A549 treated with CpdA at 1 μM for 4 hours (cell line): ENCODE measurements around the gene KPNA1. TPM values are rescaled to one million over a fixed set of nuclear protein-coding genes. Genes with fewer than 3 reads are reported as not detected.

Source experiments
- total RNA-seq: library from RNA; stranded (reverse); fragments of 200-300 nt; extraction: Qiagen RNA extraction; gene quantifications from 5 replicates; pipeline ENCODE4 v1.2.3, GENCODE V29; 2022; ENCODE audit warnings: low read depth

The KPNA1 gene
- 57.8 to 72.4 TPM (median 61.4 TPM) in 5 replicates for total RNA-seq

DNA sequence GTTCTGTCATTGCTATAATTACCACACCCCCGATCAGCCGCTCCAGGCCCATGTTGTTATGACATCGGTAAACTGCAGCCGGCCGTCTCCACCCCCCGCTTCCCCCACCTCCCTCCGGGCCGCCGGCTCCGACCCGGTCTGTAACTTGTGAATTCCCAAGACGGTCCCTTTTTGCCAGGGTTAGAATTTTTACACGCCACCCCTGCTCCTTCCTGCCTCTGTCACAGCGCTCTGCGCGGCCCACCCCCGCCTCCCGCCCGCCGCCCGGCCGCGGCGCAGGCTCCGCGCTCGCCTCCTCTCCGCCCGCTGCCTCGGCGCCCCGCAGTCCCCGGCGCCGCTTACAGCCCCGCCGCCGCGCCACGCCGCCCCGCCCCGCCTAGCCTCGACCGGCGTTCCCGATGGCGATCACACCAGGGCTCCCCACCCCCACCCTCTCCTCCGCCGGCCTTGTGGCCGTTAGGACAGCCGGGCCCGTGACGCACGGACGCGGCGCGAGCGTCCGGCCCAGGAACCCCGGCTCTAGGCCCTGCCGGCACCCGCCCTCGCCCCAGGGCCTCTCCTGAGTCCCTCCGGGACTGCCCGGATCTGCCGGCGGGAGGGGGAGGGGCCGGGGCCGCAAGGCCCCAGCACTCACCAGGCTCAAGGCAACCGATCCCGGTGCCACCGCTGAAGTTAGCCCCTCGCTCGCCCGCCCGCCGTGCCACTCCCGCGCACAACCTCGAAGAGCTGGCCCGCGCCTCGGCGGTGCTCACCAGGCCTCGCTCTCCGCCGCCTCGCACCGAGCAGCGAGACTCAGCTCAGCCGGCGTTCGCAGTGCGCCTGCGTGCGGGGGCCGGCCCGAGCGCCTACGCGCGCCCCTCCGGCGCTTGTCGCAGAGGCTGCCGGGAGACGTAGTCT, at the start of gene KPNA1:
Gene KPNA1, minus strand, starts transcription at position 817 of the 897 bp plus-strand sequence. CDS start 18,374 bp downstream, outside the sequence.

GRCh38 chr3:122564155-122564912, 49.6 kb upstream of the KPNA1 start, which contains the start of the genes DTX3L and PARP9:
Gene DTX3L, plus strand, starts transcription at chr3:122564338. Its CDS starts 89 bp downstream, at chr3:122564427.
Gene PARP9, minus strand, starts transcription at chr3:122564300. Its CDS starts 4,680 bp downstream, at chr3:122559620.

DNA sequence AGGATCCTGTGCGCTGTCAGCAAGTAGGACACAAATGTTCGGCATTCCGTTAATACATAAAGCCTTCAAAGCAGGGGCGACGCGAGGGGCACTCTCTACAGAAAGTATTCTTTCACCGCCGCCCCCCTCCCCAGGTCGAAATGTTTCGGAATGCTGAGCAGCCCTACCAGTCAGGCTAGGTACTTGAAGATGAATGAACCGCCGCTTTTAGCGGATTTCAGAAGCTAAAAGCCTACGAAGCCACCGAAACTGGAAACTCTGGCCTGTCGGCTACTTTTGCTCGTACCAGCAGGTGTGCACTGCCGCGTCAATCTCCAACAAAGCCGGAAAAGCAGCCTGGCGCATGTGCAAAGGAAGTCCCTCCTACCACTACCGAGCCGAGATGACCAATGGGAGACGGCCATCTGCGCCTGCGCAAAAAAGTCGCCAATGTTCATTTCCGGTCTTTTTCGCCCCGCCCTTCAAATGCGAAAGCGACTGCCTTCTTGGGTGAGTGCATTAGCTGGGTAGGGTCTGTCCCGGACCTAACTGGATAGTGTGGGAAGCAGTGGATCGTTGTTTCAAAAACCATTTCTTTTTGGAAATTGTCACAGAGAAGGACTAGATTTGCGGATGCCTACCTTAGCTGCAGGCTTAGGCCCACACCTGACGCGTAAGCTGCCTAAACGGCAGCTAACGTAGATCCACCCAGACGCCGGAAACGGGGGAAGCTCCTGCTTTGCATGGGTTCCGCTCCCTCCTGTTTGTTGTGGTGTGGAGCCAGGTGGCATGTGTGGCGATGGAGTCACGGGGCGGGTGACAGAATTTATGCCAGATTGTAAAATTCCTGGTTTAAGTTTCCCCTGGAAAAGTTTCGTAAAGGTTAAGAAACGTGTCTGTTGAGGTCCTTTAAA, 98.7 kb downstream of the KPNA1 start, which contains the start of gene WDR5B:
Gene WDR5B, minus strand, starts transcription at position 301 of the 893 bp plus-strand sequence. CDS start 534 bp downstream, outside the sequence.

DNA sequence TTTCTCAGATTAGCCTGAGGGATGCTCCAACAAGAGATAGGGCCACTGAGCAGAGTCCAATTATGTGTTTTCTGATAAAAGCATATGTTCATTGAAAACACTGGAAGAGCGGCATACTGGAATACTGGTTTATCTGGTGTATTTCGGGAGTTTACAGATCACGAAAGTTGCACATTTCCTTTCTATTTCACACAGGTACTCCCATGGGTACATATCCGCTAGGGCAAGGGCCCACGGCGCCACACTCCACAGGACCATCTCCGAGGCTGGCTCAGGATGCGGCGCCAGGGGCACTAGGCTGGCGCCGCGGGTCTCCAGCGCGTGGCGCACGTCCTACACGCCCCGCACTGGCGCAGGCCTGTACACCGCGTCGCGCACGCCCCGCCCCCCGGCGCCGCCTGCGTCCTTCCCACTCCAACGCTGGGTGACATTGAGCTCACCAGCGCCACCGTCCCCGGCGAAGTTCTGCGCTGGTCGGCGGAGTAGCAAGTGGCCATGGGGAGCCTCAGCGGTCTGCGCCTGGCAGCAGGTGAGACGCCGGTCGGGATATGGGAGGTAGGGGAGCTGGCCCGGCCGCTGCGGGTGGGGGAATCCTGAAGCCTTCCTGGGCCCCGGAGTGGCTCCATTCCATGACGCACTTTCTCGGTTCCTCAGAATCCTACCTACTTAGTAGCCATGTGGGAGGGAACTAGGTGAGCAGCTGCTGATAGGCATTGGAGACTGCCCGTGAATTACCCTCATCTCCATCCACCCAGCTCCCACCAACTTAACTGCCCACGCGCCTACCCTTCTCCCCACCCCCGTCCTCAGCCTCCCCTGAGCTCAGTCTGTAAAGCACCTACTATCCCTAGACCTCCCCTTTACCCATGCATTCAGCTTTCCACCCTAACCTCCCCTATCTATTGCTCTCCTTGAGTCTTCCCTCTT, 130.7 kb downstream of the KPNA1 start, which contains the start of gene FAM162A:
Gene FAM162A, plus strand, starts transcription at position 412 of the 927 bp plus-strand sequence. Its CDS starts 84 bp downstream, at position 496.

GRCh38 chr3:122382888-122383666, 131.7 kb downstream of the KPNA1 start, which contains the start of gene MIX23:
Gene MIX23, minus strand, starts transcription at chr3:122383231. Its CDS starts 7 bp downstream, at chr3:122383224.

Other genes starting within 250 kb of the KPNA1 start
- 0.73 to 1.7 TPM (median 1.1 TPM) in 5 replicates for gene CSTA, start 189.7 kb downstream of the KPNA1 start, total RNA-seq
- 50.2 to 74.6 TPM (median 53.1 TPM) in 5 replicates for gene MIX23, start 131.7 kb downstream of the KPNA1 start, total RNA-seq
- 34.6 to 39.7 TPM (median 36.4 TPM) in 5 replicates for gene FAM162A, start 130.8 kb downstream of the KPNA1 start, total RNA-seq
- 3.0 to 4.3 TPM (median 3.2 TPM) in 5 replicates for gene WDR5B, start 98.9 kb downstream of the KPNA1 start, total RNA-seq
- 5.0 to 6.1 TPM (median 5.3 TPM) in 5 replicates for gene PARP9, start 49.4 kb upstream of the KPNA1 start, total RNA-seq
- gene DTX3L, start 49.4 kb upstream of the KPNA1 start, total RNA-seq = 7.2 to 11.6 TPM (median 8.2 TPM) in 5 replicates
- gene PARP15, start 62.7 kb upstream of the KPNA1 start, total RNA-seq = not detected in 5 replicates
- 9.2 to 13.2 TPM (median 10.1 TPM) in 5 replicates for gene PARP14, start 165.9 kb upstream of the KPNA1 start, total RNA-seq